Glutamatergic neuron (in vitro differentiated cells): Measurements from ENCODE around the gene JAGN1. TPM values are rescaled to one million over a fixed set of nuclear protein-coding genes. Genes with fewer than 3 reads are reported as not detected.
"Not testable (repeated sequence)": the region's sequence is repeated elsewhere in the genome, so short reads cannot be mapped to it uniquely, and the experiment has no call there.

ENCODE experiments used
- DNase-seq: peaks from one replicate; pipeline ENCODE4 v3.0.0; 2022
- H3K27ac Mint-ChIP-seq: one replicate; pipeline ENCODE4 v1.8.0; 2020; ENCODE audit warnings: mild to moderate bottlenecking, mixed read lengths, inconsistent platforms; ENCODE audit not compliant: unreplicated experiment
- H3K27me3 Mint-ChIP-seq: one replicate; pipeline ENCODE4 v1.8.0; 2020; ENCODE audit warnings: mild to moderate bottlenecking, moderate library complexity, mixed read lengths, inconsistent platforms; ENCODE audit not compliant: unreplicated experiment
- H3K36me3 Mint-ChIP-seq: one replicate; pipeline ENCODE4 v1.8.0; 2020; ENCODE audit warnings: mild to moderate bottlenecking, mixed read lengths, inconsistent platforms; ENCODE audit not compliant: unreplicated experiment
- H3K4me1 Mint-ChIP-seq: one replicate; pipeline ENCODE4 v1.8.0; 2020; ENCODE audit warnings: mild to moderate bottlenecking, low read depth, mixed read lengths, inconsistent platforms; ENCODE audit not compliant: unreplicated experiment
- H3K4me3 Mint-ChIP-seq: one replicate; pipeline ENCODE4 v1.8.0; 2020; ENCODE audit warnings: mild to moderate bottlenecking, mixed read lengths, inconsistent platforms; ENCODE audit not compliant: unreplicated experiment
- H3K9me3 Mint-ChIP-seq: one replicate; pipeline ENCODE4 v1.8.0; 2020; ENCODE audit warnings: mild to moderate bottlenecking, moderate library complexity, mixed read lengths, inconsistent platforms; ENCODE audit not compliant: unreplicated experiment
- CTCF ChIP-seq: fragments of 200-600 bp; sonication (generic); IDR thresholded peaks from one replicate; pipeline ENCODE4 v1.5.0; 2021; ENCODE audit not compliant: partially characterized antibody, unreplicated experiment
- total RNA-seq: library from RNA; stranded (reverse); fragmentation: NEBNext Ultra II Directional; extraction: Animal tissue kit (Norgen Biotek cat#: 25700); gene quantifications from one replicate; pipeline ENCODE4 v1.2.1, GENCODE V29; 2021; ENCODE audit not compliant: unreplicated experiment

JAGN1 gene
- total RNA-seq, 1 donor from 2014 or later, result 37.8 TPM

GRCh38 chr3:9899289-9899791 lies 8.9 kb downstream of the JAGN1 start:
- Mint-ChIP-seq H3K36me3 (no peaks in the 10 kb centered on the region), H3K9me3 (peaks cover 2% of the 10 kb centered on the region), H3K27ac (no peak overlapping the region), H3K4me3 (no peak overlapping the region), H3K27me3 (peaks cover 7% of the 10 kb centered on the region), H3K4me1 (peaks cover 2% of the 10 kb centered on the region)
- TF ChIP-seq CTCF, result no peak
- DNase-seq, result no peak

- H3K27me3 Mint-ChIP-seq, H3K9me3 Mint-ChIP-seq, H3K27ac Mint-ChIP-seq, H3K4me1 Mint-ChIP-seq, DNase-seq, H3K36me3 Mint-ChIP-seq, H3K4me3 Mint-ChIP-seq: not testable (repeated sequence)
Measured at GRCh38 chr3:9900965-9901415, 10.6 kb downstream of the JAGN1 start.

- no peak overlapping the region for H3K4me3 Mint-ChIP-seq
- no peak for DNase-seq
- H3K36me3 Mint-ChIP-seq, result no peaks in the 10 kb centered on the region
- H3K27ac Mint-ChIP-seq, result no peak overlapping the region
- H3K4me1 Mint-ChIP-seq, result peaks cover 2% of the 10 kb centered on the region
- H3K27me3 Mint-ChIP-seq, result peaks cover 5% of the 10 kb centered on the region
- no peaks in the 10 kb centered on the region for H3K9me3 Mint-ChIP-seq
- no peak for TF ChIP-seq CTCF
Measured at GRCh38 chr3:9901967-9902366, 11.6 kb downstream of the JAGN1 start.

- TF ChIP-seq CTCF, result no peak
- Mint-ChIP-seq H3K36me3 (no peaks in the 10 kb centered on the region), H3K27me3 (peaks cover 5% of the 10 kb centered on the region), H3K9me3 (no peaks in the 10 kb centered on the region), H3K4me1 (peaks cover 2% of the 10 kb centered on the region), H3K27ac (no peak within 1 kb of the TSS), H3K4me3 (no peak within 1 kb of the TSS)
- DNase-seq, result no peak
Measured at GRCh38 chr3:9902372-9903237, 12.2 kb downstream of the JAGN1 start, which contains the start of gene IL17RE. TSS of gene IL17RE (plus strand) at chr3:9902848. CDS start at chr3:9902933, 85 bp downstream.

- no peaks in the 10 kb centered on the region for H3K9me3 Mint-ChIP-seq
- no peaks in the 10 kb centered on the region for H3K36me3 Mint-ChIP-seq
- no peak overlapping the region for H3K27ac Mint-ChIP-seq
- TF ChIP-seq CTCF, result no peak
- peaks cover 5% of the 10 kb centered on the region for H3K27me3 Mint-ChIP-seq
- H3K4me1 Mint-ChIP-seq, result peaks cover 2% of the 10 kb centered on the region
- no peak overlapping the region for H3K4me3 Mint-ChIP-seq
- DNase-seq, result no peak
Measured at GRCh38 chr3:9903238-9903624, 12.8 kb downstream of the JAGN1 start.
